NCI-H128 (cell line): Measurements from ENCODE around the gene ARTN.

Experiments used
- DNase-seq: peaks from one replicate; lab custom pipeline; 2025; ENCODE audit not compliant: unreplicated experiment; lab: John Stamatoyannopoulos, UW

ARTN gene

GRCh38 chr1:43947061-43947873 lies 13.7 kb downstream of the ARTN start:
- DNase-seq, result no peak

GRCh38 chr1:43947874-43948437 lies 14.4 kb downstream of the ARTN start:
- DNase-seq, result no peak

GRCh38 chr1:43949678-43950077 lies 16.1 kb downstream of the ARTN start:
- DNase-seq, result no peak

- DNase-seq, result no peak
Observed at GRCh38 chr1:43951021-43951985, 17.7 kb downstream of the ARTN start.

GRCh38 chr1:43952731-43953346 lies 19.2 kb downstream of the ARTN start:
- DNase-seq, result peak; percentile 96

GRCh38 chr1:43953361-43953760 lies 19.8 kb downstream of the ARTN start:
- no peak for DNase-seq

- DNase-seq, result no peak
Observed at GRCh38 chr1:43954036-43954435, 20.4 kb downstream of the ARTN start.

- DNase-seq, result no peak
Observed at GRCh38 chr1:43956234-43956633, 22.6 kb downstream of the ARTN start.

GRCh38 chr1:43957407-43958040 lies 23.9 kb downstream of the ARTN start:
- no peak for DNase-seq

- DNase-seq, result no peak
Observed at GRCh38 chr1:43958351-43959255, 25.0 kb downstream of the ARTN start.

- DNase-seq, result no peak
Observed at GRCh38 chr1:43960798-43961197, 27.2 kb downstream of the ARTN start.

GRCh38 chr1:43961692-43962091 lies 28.1 kb downstream of the ARTN start:
- DNase-seq, result no peak

- no peak for DNase-seq
Observed at GRCh38 chr1:43962324-43962723, 28.7 kb downstream of the ARTN start.

- no peak for DNase-seq
Observed at GRCh38 chr1:43963006-43963405, 29.4 kb downstream of the ARTN start.

- no peak for DNase-seq
Observed at GRCh38 chr1:43963890-43964289, 30.3 kb downstream of the ARTN start.

- no peak for DNase-seq
Observed at GRCh38 chr1:43965316-43965715, 31.7 kb downstream of the ARTN start.

- DNase-seq, result no peak
Observed at GRCh38 chr1:43968348-43968948, 34.8 kb downstream of the ARTN start.

GRCh38 chr1:43969416-43969745 lies 35.8 kb downstream of the ARTN start:
- no peak for DNase-seq

- DNase-seq, result peak; percentile 92
Observed at GRCh38 chr1:43969746-43970466, 36.3 kb downstream of the ARTN start, which contains the start of gene DPH2. Gene DPH2 (plus strand): TSS chr1:43970010. CDS start chr1:43970176, 166 bp downstream.
